Activated CD8-positive, alpha-beta T cell treated with anti-CD3 and anti-CD28 coated beads for 36 hours (primary cell): ENCODE data around the gene RNF4. TPM values are rescaled to one million over a fixed set of nuclear protein-coding genes. Genes with fewer than 3 reads are reported as not detected.

Experiments used
- ATAC-seq: fragments of 200-7000 bp; cut with Tn5 transposase; one replicate; pipeline ENCODE4 v1.10.0; 2021; ENCODE audit warnings: mild to moderate bottlenecking, moderate library complexity
- CTCF ChIA-PET: fragments of 350-600 bp; sonication (Branson Sonifier 250); formaldehyde crosslinking; loops from one replicate; lab custom pipeline; 2021; ENCODE audit warnings: antibody characterized with exemption; lab: Charles Lee
- POLR2A ChIA-PET: fragments of 350-600 bp; sonication (Branson Sonifier 250); formaldehyde crosslinking; loops from one replicate; lab custom pipeline; 2021; ENCODE audit warnings: antibody characterized with exemption; lab: Charles Lee
- DNase-seq: peaks from one replicate; pipeline ENCODE4 v3.0.0-alpha.2; 2020
- H3K27ac Mint-ChIP-seq: one replicate; pipeline ENCODE4 v1.8.0; 2021; ENCODE audit warnings: mild to moderate bottlenecking, mixed read lengths
- H3K27me3 Mint-ChIP-seq: one replicate; pipeline ENCODE4 v1.8.0; 2021; ENCODE audit warnings: mixed read lengths
- H3K36me3 Mint-ChIP-seq: one replicate; pipeline ENCODE4 v1.8.0; 2021; ENCODE audit warnings: low read depth, mixed read lengths
- H3K4me1 Mint-ChIP-seq: one replicate; pipeline ENCODE4 v1.8.0; 2021; ENCODE audit warnings: low read depth, mixed read lengths
- H3K4me3 Mint-ChIP-seq: one replicate; pipeline ENCODE4 v1.8.0; 2021; ENCODE audit warnings: mild to moderate bottlenecking, moderate library complexity, mixed read lengths
- H3K9me3 Mint-ChIP-seq: one replicate; pipeline ENCODE4 v1.8.0; 2021; ENCODE audit warnings: mixed read lengths
- CTCF ChIP-seq: fragments of 200-600 bp; IDR thresholded peaks from one replicate; pipeline ENCODE4 v1.8.0; 2022; ENCODE audit warnings: antibody characterized with exemption, mild to moderate bottlenecking
- intact Hi-C: fragments of 100-400 bp; cut with micrococcal nuclease; formaldehyde crosslinking; loops from one replicate; pipeline ENCODE4 v1.10.0; 2022
- total RNA-seq, 2 experiments: library from RNA; stranded (reverse); gene quantifications; one replicate each; pipeline ENCODE4 v1.2.3, GENCODE V29; 2021

RNF4 gene
- total RNA-seq, 2 experiments from 2014 or later = 94.6 to 96.2 TPM

GRCh38 chr4:2480649-2481048 is 11.7 kb downstream of the RNF4 start:
- no peak for ATAC-seq
- DNase-seq = no peak
- no peak for TF ChIP-seq CTCF
- intact Hi-C loops = no loop called here
- H3K27ac Mint-ChIP-seq = peak overlapping the region; percentile 2
- POLR2A ChIA-PET = interaction anchor here (1.0 to 6.1 kb wide), 2 partner anchors 11 to 67 kb away, joined by 3 to 53 read pairs; partner anchors contain the start of gene RNF4
- H3K27me3 Mint-ChIP-seq = no peaks in the 10 kb centered on the region
- no peak overlapping the region for H3K4me3 Mint-ChIP-seq
- H3K4me1 Mint-ChIP-seq = peaks cover 88% of the 10 kb centered on the region
- no peaks in the 10 kb centered on the region for H3K9me3 Mint-ChIP-seq
- H3K36me3 Mint-ChIP-seq = peaks cover 44% of the 10 kb centered on the region
- CTCF ChIA-PET = interaction anchor here (0.7 kb wide), 1 partner anchor 14 kb away, joined by 3 read pairs; no protein-coding TSS in a partner anchor

GRCh38 chr4:2482192-2482591 is 13.3 kb downstream of the RNF4 start:
- no peak for TF ChIP-seq CTCF
- peaks cover 91% of the 10 kb centered on the region for H3K4me1 Mint-ChIP-seq
- ChIA-PET CTCF (no interaction called here), POLR2A (interaction anchor here (1.3 to 6.1 kb wide), 3 partner anchors 13 to 53 kb away, joined by 3 to 53 read pairs (median 3); partner anchors contain the start of gene RNF4)
- intact Hi-C loops = no loop called here
- peaks cover 38% of the 10 kb centered on the region for H3K36me3 Mint-ChIP-seq
- no peak for ATAC-seq
- no peaks in the 10 kb centered on the region for H3K27me3 Mint-ChIP-seq
- H3K9me3 Mint-ChIP-seq = no peaks in the 10 kb centered on the region
- no peak for DNase-seq
- H3K27ac Mint-ChIP-seq = peak overlapping the region; percentile 84
- H3K4me3 Mint-ChIP-seq = no peak overlapping the region

- intact Hi-C loops = no loop called here
- Mint-ChIP-seq H3K4me1 (peaks cover 90% of the 10 kb centered on the region), H3K27me3 (no peaks in the 10 kb centered on the region), H3K36me3 (peaks cover 34% of the 10 kb centered on the region), H3K9me3 (no peaks in the 10 kb centered on the region), H3K27ac (peak overlapping the region; percentile 84), H3K4me3 (no peak overlapping the region)
- ChIA-PET CTCF (no interaction called here), POLR2A (interaction anchor here (1.0 to 6.1 kb wide), 4 partner anchors 13 to 242 kb away, joined by 3 to 53 read pairs (median 3); partner anchors contain the start of gene RNF4)
- no peak for TF ChIP-seq CTCF
- peak; percentile 35 for ATAC-seq
- peak; percentile 34 for DNase-seq
Observed at GRCh38 chr4:2482693-2483092, 13.8 kb downstream of the RNF4 start.

DNA sequence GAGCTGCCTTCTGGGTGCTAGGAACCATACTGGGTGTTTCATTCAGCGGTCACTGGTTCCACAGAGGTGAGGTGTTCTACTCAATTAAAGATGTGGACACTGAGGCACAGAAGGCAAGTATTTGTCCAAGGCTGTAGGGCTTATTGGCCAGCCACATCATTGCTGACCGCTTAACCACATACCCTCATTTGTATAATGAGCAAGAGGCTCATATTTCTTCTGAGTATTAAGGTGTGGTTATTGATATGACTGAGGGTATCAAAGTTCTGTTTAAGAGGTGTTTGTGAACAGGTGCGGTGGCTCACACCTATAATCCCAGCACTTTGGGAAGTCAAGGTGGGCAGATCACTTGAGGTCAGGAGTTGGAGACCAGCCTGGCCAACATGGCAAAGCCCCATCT is 14.3 kb downstream of the RNF4 start:
- peaks cover 30% of the 10 kb centered on the region for H3K36me3 Mint-ChIP-seq
- peaks cover 91% of the 10 kb centered on the region for H3K4me1 Mint-ChIP-seq
- ATAC-seq (no peak), DNase-seq (no peak)
- ChIA-PET CTCF (interaction anchor here (0.9 to 1.2 kb wide), 3 partner anchors 8 to 42 kb away, joined by 3 read pairs; no protein-coding TSS in a partner anchor), POLR2A (interaction anchor here (1.0 to 6.1 kb wide), 5 partner anchors 12 to 242 kb away, joined by 3 to 53 read pairs (median 3); partner anchors contain the start of gene RNF4)
- intact Hi-C loops = no loop called here
- no peaks in the 10 kb centered on the region for H3K27me3 Mint-ChIP-seq
- H3K27ac Mint-ChIP-seq = peak overlapping the region; percentile 84
- H3K9me3 Mint-ChIP-seq = no peaks in the 10 kb centered on the region
- H3K4me3 Mint-ChIP-seq = no peak overlapping the region
- TF ChIP-seq CTCF = no peak

- H3K36me3 Mint-ChIP-seq = peaks cover 24% of the 10 kb centered on the region
- POLR2A ChIA-PET = interaction anchor here (0.6 to 6.1 kb wide), 7 partner anchors 9 to 58 kb away, joined by 3 to 53 read pairs (median 4); partner anchors contain the start of gene RNF4
- DNase-seq = no peak
- H3K9me3 Mint-ChIP-seq = no peaks in the 10 kb centered on the region
- no peak overlapping the region for H3K4me3 Mint-ChIP-seq
- ATAC-seq = no peak
- H3K27ac Mint-ChIP-seq = peak overlapping the region; percentile 77
- H3K4me1 Mint-ChIP-seq = peaks cover 86% of the 10 kb centered on the region
- intact Hi-C loops = no loop called here
- CTCF ChIA-PET = interaction anchor here (0.9 to 1.5 kb wide), 4 partner anchors 9 to 93 kb away, joined by 3 read pairs; no protein-coding TSS in a partner anchor
- no peak for TF ChIP-seq CTCF
- no peaks in the 10 kb centered on the region for H3K27me3 Mint-ChIP-seq
Observed at GRCh38 chr4:2484185-2484584, 15.3 kb downstream of the RNF4 start.
